ENCODE data around the gene DUSP6. TPM values are rescaled to one million over a fixed set of nuclear protein-coding genes. Genes with fewer than 3 reads are reported as not detected.

Gene DUSP6
- total RNA-seq, 2 experiments from 2014 or later = 11.8 to 14.7 TPM

DNA sequence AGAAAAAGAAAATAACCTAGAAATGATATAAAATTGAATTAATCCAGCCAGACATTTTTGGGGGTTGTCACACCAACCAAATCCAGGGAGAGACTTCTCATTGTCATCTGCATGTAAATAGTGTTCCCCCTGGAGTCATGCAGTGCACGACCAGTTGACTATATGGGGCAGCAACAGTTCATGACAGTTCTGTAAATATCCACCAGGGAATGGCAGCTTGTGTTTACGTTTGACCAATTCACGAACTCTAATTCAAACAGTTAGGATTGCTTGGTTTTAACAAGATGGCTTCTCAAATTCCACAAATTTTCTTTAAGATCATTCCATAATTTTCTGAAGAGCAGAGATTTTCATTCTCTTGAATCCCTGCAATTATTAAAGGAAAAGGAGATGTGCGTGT, 43.4 kb upstream of the DUSP6 start:
- Mint-ChIP-seq H3K36me3 (ENCODE audit: low read depth) (no peaks in the 10 kb centered on the region), H3K27ac (no peak overlapping the region), H3K9me3 (no peaks in the 10 kb centered on the region), H3K4me1 (ENCODE audit: low read depth) (peaks cover 23% of the 10 kb centered on the region), H3K27me3 (no peaks in the 10 kb centered on the region), H3K4me3 (no peak overlapping the region)
- DNase-seq (no peak), ATAC-seq (ENCODE audit: poor library complexity) (no peak)
- Histone ChIP-seq H3K4me1 (ENCODE audit: insufficient read depth, low read length) (peaks cover 9% of the 10 kb centered on the region), H3K9me3 (ENCODE audit: control insufficient read depth in 1 of 2, insufficient read depth in 1 of 2, low read length in 2 of 2) (no peaks in the 10 kb centered on the region), H3K27ac (ENCODE audit: low read depth in 1 of 2, low read length in 2 of 2) (no peak overlapping the region), H3K36me3 (ENCODE audit: insufficient read depth, low read length) (no peaks in the 10 kb centered on the region), H3K27me3 (ENCODE audit: control insufficient read depth in 1 of 2, insufficient read depth in 2 of 2, low read length in 2 of 2) (no peaks in the 10 kb centered on the region), H3K4me3 (ENCODE audit: low read length) (no peak overlapping the region)
- POLR2A ChIA-PET = no interaction called here
- CTCF ChIA-PET = no interaction called here
- intact Hi-C loops (cut with DNase I, micrococcal nuclease) = no loop called here
- TF ChIP-seq, protein P1, sequence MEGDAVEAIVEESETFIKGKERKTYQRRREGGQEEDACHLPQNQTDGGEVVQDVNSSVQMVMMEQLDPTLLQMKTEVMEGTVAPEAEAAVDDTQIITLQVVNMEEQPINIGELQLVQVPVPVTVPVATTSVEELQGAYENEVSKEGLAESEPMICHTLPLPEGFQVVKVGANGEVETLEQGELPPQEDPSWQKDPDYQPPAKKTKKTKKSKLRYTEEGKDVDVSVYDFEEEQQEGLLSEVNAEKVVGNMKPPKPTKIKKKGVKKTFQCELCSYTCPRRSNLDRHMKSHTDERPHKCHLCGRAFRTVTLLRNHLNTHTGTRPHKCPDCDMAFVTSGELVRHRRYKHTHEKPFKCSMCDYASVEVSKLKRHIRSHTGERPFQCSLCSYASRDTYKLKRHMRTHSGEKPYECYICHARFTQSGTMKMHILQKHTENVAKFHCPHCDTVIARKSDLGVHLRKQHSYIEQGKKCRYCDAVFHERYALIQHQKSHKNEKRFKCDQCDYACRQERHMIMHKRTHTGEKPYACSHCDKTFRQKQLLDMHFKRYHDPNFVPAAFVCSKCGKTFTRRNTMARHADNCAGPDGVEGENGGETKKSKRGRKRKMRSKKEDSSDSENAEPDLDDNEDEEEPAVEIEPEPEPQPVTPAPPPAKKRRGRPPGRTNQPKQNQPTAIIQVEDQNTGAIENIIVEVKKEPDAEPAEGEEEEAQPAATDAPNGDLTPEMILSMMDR (IDR thresholded peaks at IDR 0.05) = no peak

DNA sequence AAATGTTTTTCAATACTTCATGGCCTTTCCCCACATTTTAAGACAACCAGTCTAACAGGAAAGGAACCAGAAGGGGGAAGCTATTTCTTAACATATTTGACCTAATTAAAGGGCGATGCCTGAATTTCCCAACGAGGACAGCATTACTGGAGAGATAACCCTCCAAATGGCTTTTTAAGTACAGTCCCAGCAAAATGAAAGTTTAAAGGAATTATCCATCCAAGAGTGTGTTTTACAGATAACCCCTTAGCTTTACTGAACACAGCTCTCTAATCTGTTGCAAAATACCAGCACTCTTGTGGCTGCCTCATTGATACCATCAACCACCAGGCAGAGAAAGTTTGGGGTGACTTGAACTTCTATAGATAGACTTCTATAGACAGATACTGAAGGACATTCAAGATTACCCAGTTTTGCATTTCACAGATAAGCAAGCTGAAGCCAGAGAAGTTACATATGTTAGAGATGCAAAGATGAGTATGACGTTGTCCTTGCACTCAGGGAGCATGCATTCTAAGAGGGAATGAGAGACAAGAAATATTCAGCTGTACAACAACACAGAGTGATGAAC, 41.3 kb upstream of the DUSP6 start:
- TF ChIP-seq, protein P1 (IDR thresholded peaks at IDR 0.05) = no peak
- Mint-ChIP-seq H3K4me1 (ENCODE audit: low read depth) (peaks cover 33% of the 10 kb centered on the region), H3K9me3 (no peaks in the 10 kb centered on the region), H3K27ac (no peak overlapping the region), H3K4me3 (no peak overlapping the region), H3K27me3 (no peaks in the 10 kb centered on the region), H3K36me3 (ENCODE audit: low read depth) (no peaks in the 10 kb centered on the region)
- intact Hi-C loops (cut with DNase I, micrococcal nuclease) = no loop called here
- no peak for DNase-seq
- no peak for ATAC-seq (ENCODE audit: poor library complexity)
- ChIA-PET POLR2A (no interaction called here), CTCF (no interaction called here)
- Histone ChIP-seq H3K4me1 (ENCODE audit: insufficient read depth, low read length) (peaks cover 15% of the 10 kb centered on the region), H3K4me3 (ENCODE audit: low read length) (no peak overlapping the region), H3K27me3 (ENCODE audit: control insufficient read depth in 1 of 2, insufficient read depth in 2 of 2, low read length in 2 of 2) (no peaks in the 10 kb centered on the region), H3K27ac (ENCODE audit: low read depth in 1 of 2, low read length in 2 of 2) (no peak overlapping the region), H3K9me3 (ENCODE audit: control insufficient read depth in 1 of 2, insufficient read depth in 1 of 2, low read length in 2 of 2) (no peaks in the 10 kb centered on the region), H3K36me3 (ENCODE audit: insufficient read depth, low read length) (no peaks in the 10 kb centered on the region)

DNA sequence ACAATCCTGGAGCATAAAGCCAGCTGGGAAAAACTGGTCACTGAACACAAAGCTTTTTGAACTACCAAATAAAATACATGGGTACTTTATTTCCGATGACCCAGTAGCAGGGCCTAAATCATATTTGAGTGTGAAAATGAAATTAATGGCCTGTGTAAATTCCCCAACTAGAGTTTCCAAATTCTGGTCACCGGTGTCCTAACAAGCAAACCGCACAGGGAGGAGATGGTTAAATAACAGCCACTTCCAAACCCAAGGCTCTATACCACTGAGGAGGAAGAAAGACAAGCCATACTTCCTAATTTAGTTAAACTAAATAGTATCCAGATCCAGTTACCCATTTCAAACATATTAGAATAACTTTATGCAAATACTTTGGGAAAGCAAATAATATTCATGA, 40.1 kb upstream of the DUSP6 start:
- Mint-ChIP-seq H3K27ac (no peak overlapping the region), H3K36me3 (ENCODE audit: low read depth) (no peaks in the 10 kb centered on the region), H3K9me3 (no peaks in the 10 kb centered on the region), H3K4me3 (no peak overlapping the region), H3K4me1 (ENCODE audit: low read depth) (peaks cover 23% of the 10 kb centered on the region), H3K27me3 (no peaks in the 10 kb centered on the region)
- Histone ChIP-seq H3K9me3 (ENCODE audit: control insufficient read depth in 1 of 2, insufficient read depth in 1 of 2, low read length in 2 of 2) (no peaks in the 10 kb centered on the region), H3K4me3 (ENCODE audit: low read length) (no peak overlapping the region), H3K36me3 (ENCODE audit: insufficient read depth, low read length) (no peaks in the 10 kb centered on the region), H3K27me3 (ENCODE audit: control insufficient read depth in 1 of 2, insufficient read depth in 2 of 2, low read length in 2 of 2) (no peaks in the 10 kb centered on the region), H3K4me1 (ENCODE audit: insufficient read depth, low read length) (peaks cover 8% of the 10 kb centered on the region), H3K27ac (ENCODE audit: low read depth in 1 of 2, low read length in 2 of 2) (no peak overlapping the region)
- CTCF ChIA-PET = no interaction called here
- POLR2A ChIA-PET = no interaction called here
- intact Hi-C loops (cut with DNase I, micrococcal nuclease) = no loop called here
- DNase-seq = no peak
- ATAC-seq (ENCODE audit: poor library complexity) = no peak
- TF ChIP-seq, protein P1 (IDR thresholded peaks at IDR 0.05) = no peak

Measured in CD4-positive, alpha-beta T cell (primary cell).